NB4 (cell line): ENCODE measurements around the gene SUFU.

Experiments
- POLR2A ChIP-seq: IDR thresholded peaks from 2 replicates; pipeline ENCODE4 v1.6.1; 2011; ENCODE audit warnings: mild to moderate bottlenecking; ENCODE audit not compliant: insufficient read length; ENCODE audit errors: extremely low read depth
- TF ChIP-seq, protein P1 (sequence below): IDR thresholded peaks from one replicate; pipeline ENCODE4 v1.5.1; 2012; ENCODE audit warnings: low read depth, low read length

DNA sequence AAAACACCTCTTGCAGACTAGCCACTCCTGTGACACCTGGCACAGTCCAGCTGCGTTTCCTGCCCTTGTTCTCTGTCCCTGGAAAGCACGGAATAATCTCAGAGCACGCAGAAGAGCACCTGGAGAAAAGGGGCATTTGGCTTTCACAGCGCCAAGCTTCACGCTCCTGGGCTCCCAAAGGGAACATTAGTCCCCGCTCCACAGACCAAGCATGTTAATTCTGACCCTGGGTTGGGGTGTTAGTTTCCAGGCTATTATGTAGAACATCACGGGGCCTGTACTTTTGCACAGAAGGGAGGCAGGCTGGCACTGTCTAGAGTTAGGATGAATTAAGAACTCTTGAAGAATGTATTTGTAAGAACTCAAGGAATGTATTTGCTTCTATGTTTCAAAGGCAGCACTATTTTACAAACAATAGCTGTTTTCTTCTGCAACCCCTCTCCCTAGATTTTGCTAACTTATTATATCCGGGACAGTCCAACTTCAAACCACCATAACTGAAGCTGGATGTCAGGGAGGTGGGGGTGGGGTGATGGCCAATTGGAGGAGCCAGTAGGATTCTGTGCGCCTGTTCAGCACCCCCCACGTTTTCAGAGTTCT is 78.3 kb downstream of the SUFU start:
- TF ChIP-seq, protein P1, sequence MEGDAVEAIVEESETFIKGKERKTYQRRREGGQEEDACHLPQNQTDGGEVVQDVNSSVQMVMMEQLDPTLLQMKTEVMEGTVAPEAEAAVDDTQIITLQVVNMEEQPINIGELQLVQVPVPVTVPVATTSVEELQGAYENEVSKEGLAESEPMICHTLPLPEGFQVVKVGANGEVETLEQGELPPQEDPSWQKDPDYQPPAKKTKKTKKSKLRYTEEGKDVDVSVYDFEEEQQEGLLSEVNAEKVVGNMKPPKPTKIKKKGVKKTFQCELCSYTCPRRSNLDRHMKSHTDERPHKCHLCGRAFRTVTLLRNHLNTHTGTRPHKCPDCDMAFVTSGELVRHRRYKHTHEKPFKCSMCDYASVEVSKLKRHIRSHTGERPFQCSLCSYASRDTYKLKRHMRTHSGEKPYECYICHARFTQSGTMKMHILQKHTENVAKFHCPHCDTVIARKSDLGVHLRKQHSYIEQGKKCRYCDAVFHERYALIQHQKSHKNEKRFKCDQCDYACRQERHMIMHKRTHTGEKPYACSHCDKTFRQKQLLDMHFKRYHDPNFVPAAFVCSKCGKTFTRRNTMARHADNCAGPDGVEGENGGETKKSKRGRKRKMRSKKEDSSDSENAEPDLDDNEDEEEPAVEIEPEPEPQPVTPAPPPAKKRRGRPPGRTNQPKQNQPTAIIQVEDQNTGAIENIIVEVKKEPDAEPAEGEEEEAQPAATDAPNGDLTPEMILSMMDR = no peak
- TF ChIP-seq POLR2A = no peak
